Mucosa of gallbladder (tissue), 1 donor: Measurements from ENCODE around the gene NOX5. TPM values are rescaled to one million over a fixed set of nuclear protein-coding genes. Genes with fewer than 3 reads are reported as not detected.

Experiments
- DNase-seq: peaks from one replicate; pipeline ENCODE4 v3.0.0-alpha.2; 2020; ENCODE audit warnings: low spot score
- total RNA-seq: library from RNA; stranded (reverse); gene quantifications from one replicate; pipeline ENCODE4 v1.2.1, GENCODE V29; 2021
- donor health status: DM: no; HTN: no; CAD: no.

The NOX5 gene
- total RNA-seq, 1 donor from 2014 or later, result 0.26 TPM

DNA sequence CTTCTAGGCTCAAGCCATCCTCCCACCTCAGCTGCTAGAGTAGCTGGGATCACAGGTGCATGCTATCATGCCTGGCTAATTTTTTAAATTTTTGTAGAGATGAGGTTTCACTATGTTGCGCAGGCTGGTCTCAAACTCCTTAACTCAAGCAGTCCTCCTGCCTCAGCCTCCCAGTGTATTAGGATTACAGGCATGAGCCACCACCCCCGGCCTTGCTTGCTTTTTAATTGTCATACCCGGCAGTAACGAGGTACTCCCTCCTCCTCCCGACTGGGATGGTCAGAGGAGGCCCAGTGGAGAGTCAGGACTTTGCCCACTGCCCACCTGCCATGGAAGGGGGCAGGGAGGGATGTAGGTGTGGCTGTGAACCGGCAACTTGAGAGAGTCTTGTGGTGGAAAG, 4.5 kb downstream of the NOX5 start:
- DNase-seq, result no peak

DNA sequence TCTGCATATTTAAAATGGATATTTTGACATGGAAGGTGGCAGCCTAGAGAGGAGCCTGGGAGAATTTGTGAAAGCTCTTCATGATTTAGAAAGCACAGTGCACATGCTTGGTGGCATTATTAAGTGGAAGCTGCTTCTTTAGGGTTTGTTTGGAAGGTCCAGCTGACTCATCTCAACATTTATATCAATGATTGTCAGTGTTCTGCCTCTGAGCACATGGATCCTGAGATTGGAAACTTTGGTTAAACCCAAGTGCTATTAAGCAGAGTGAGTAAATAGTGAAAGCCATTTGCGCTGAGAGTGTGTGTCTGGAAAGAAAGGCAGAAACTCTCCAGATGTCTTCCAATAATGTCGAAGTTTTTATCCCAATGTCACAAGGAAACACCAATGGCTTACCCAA, 7.4 kb downstream of the NOX5 start:
- DNase-seq, result no peak

DNA sequence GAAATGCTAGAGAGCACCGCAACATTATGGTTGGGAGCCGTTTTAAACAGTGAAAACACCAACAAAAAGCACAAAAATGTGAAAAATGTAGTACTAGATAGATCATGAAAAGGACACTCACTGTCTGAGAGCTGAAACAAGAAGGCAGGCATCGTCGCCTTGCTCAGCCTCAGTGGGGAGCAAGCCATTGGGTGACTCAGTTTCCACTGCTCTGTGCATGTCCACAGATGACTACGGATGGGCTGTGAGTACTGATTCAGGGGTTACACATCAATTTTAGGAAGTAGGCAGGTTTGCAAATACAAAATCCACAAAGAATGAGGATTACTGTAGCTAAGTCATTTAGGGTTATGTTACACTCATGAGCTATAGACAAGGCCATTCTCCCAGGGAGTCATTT, 10.8 kb downstream of the NOX5 start:
- no peak for DNase-seq

DNA sequence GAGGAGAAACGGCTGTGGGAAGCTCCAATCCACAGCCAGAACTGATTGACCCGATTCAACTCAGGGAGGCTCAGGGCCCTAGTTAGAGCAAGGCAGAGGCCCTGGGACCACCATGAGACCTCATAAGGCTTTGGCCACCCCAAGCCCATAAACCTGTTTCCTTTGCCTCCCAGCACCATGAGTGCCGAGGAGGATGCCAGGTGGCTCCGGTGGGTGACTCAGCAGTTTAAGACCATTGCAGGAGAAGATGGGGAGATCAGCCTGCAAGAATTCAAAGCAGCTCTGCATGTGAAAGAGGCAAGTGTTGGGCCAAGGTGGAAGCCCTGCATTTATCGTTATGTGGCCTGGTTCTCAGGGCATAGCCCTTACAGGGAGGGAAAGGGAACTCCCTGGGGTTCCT, 11.9 kb downstream of the NOX5 start:
- DNase-seq, result no peak

DNA sequence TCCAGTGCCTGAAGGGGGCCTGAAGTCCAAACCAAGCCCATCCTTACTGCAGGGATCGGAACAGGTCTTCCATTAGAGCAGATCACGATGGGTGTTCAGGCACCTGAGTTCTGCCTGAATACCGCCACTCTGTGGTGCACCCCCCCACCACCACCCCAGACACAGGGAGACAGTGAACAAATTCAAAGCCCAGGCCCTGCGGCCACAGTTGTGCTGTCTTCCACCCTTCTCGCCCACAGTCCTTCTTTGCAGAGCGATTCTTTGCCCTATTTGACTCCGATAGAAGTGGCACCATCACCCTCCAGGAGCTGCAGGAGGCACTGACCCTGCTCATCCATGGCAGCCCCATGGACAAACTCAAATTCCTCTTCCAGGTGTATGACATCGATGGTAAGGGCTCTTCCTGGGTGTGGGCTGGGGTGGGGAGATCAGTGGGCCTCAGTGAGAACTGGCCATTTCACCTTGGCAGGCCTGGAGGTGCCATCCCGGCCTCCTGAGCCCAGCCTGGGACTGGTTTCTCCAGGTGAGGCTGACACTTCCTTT, 13.6 kb downstream of the NOX5 start:
- DNase-seq, result no peak

DNA sequence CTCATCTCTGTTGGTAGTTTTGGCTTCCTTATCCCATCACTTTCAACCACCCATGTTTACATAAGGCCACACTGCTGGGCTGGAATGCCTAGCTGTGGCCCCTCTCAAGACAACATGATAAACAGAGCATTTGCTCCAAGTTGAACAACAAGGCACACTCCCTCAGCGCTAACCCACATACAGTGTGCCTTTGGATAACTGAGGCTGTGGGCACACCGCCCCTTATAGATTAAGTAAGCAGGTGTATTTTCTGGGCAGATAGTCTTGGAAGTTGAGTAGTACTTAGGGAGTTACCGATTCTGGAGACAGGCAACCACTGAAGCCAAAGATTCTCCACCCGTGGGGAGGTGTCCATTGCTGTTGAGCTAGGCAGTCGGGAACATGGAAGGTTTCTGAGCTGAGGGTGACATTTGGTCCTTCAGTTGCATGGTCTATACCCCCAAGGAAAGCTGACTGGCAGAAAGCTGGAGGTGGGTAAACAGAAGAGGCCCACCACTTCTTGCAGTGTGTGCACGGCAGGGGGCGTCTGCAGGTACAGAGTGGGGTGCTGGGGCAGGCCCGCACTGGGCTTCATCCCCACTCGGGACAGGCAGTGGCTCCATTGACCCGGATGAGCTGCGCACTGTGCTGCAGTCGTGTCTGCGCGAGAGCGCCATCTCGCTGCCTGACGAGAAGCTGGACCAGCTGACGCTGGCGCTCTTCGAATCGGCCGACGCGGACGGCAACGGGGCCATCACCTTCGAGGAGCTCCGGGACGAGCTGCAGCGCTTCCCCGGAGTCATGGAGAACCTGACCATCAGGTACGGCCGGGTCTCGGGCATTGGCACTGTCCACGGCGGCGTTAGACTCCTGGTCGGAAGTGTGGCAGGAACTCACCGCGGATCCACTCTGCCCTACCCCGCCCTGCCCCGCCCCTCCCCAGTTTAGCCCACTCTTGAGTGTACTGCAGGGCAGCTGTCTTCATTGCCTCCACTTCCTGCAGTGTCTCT, 16.8 kb downstream of the NOX5 start:
- DNase-seq, result peak; percentile 48

DNA sequence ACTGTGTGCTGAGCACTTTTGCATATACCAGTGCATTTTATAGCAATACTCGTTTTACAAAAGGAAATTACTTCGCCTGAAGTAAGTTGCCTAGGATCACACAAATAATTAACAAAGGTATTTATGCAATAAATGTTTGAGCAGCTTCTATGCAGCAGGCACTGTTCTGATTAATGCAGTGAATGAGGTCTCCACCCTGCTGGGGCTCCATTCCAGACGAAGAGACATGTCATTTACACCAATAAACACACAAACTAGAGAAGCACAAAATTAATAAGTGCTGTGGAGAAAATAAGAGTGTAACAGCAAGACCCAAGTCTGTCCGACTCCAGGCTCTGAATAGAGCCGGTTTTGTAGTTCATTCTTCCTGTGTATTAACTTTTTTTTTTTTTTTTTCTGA, 17.5 kb downstream of the NOX5 start:
- DNase-seq, result no peak

DNA sequence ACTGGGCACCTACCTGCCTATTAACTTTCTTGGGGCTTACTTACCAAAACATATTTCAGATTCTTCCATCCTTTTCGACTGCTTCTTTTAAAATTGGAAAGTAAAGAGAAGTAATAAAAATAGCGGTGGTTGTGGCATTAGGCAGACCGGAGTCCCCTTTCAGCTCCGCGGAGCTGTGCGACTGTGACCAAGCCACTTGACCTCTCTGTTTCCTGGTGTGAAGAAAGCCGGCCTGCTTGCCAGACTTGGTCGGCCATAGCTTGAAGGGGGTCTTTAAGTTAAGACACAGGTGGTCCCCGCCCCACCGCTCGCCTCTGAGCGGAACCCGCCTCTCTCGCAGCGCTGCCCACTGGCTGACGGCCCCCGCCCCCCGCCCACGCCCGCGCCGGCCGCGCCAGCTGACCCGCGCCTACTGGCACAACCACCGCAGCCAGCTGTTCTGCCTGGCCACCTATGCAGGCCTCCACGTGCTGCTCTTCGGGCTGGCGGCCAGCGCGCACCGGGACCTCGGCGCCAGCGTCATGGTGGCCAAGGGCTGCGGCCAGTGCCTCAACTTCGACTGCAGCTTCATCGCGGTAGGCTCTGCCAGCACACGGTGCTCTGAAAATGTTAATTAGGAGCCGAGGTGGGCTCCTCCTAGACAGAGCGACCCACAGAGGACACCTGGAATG, 18.3 kb downstream of the NOX5 start:
- no peak for DNase-seq

DNA sequence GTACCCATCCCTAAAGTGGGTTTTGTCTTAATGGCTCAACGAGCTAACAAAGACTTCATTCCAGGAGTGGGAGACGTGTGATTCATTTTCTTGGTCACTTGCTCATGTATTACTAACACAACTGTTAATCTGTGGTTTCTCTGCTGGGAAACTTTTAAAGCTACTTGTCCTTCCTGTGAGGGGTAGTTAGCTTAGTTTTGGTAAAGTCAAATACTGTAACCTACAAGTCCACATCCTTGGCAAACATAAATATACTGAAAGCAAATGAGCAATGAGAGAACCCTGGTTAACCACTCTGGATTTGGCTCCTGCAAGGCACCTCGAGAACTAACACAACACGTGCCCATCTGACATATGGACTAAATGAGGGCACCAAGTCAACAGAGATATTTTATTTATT, 19.9 kb downstream of the NOX5 start:
- DNase-seq, result no peak

DNA sequence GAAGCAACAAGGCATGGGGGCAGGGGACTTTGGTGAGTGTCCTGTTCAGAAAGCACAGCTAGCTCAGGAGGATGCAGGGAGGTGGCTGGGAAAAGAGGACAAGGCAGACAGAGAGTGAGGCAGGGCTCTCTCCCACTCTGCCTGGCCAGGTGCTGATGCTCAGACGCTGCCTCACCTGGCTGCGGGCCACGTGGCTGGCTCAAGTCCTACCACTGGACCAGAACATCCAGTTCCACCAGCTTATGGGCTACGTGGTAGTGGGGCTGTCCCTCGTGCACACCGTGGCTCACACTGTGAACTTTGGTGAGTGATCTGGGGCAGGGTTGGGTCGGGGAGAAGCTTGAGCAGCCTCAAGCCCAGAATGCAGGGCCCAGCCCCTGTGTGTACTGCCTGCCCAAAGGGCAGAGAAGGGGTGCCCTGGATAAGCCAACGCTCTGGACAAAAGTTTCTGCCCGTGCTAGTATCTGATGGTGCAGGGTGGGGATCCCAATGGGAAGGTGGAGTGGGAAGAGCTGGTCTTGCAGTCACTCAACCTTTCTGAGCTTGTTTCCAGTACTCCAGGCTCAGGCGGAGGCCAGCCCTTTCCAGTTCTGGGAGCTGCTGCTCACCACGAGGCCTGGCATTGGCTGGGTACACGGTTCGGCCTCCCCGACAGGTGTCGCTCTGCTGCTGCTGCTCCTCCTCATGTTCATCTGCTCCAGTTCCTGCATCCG, 20.9 kb downstream of the NOX5 start:
- DNase-seq, result peak; percentile 60

DNA sequence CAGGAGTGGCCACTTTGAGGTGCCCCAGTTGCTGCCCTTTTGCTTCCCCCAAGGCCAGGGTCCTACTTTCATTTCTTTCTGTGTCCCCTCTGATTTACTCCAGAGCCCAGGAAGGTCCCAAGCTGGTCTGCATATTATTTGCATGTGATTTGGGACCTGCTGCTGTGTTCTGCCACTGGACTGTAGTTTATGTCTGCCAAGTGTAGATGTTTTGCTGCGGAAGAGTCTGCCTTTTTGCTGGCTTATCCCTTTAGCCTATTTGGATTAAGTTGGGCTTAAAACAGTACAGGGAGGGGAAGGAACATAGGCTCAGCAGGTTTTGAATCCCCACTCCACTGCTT, 21.4 kb downstream of the NOX5 start:
- no peak for DNase-seq

DNA sequence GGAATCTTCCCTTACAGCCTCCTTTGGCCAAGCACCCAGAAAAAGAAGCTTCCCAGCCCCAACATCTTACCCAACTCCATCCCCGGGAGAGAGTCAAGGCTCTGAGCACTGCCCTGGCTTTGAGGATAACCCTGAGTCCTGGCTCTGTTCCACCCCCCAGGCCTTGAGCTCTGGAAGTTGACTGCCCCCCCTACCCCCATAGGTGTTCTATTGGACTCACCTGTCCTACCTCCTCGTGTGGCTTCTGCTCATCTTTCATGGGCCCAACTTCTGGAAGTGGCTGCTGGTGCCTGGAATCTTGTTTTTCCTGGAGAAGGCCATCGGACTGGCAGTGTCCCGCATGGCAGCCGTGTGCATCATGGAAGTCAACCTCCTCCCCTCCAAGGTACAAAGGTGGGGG, 22.3 kb downstream of the NOX5 start:
- no peak for DNase-seq

DNA sequence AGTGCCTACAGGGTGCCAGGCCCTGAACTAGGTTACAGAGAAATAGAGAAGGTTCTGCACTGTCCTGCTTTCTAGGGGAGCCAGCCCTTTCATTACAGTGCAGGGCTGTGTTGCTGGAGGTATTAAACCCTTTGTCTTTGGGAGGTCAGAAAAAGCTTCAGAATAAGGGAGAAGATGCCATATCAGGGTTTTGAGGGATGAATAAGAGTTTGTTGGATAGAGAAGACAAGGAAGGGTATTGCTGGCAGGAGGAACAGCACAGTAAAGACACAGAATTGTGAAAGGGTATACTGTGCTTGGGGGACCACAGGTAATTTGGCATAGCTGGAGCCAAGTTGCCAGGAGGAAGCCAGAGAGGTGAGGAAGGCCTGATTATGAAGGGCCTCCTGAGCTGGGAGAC, 23.0 kb downstream of the NOX5 start:
- DNase-seq, result no peak

DNA sequence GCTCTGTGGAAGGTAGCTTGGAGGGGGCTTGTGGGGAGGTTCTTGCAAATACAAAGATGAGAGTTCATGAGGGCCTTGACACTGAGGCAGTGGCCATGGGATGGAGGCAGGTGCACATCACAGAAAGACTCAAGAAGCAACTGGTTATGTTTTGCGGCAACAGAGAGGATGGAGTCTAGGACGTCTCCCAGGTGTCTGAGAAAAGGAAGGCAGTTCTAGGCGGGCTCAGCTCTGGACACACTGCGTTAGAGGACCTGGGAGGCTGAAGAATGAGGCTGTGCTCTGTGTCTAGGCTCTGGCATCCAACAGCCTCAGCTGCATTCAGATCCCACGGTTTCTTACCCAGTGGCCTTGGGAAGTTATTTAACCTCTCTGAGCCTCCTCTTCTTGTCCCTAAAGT, 23.5 kb downstream of the NOX5 start:
- no peak for DNase-seq

DNA sequence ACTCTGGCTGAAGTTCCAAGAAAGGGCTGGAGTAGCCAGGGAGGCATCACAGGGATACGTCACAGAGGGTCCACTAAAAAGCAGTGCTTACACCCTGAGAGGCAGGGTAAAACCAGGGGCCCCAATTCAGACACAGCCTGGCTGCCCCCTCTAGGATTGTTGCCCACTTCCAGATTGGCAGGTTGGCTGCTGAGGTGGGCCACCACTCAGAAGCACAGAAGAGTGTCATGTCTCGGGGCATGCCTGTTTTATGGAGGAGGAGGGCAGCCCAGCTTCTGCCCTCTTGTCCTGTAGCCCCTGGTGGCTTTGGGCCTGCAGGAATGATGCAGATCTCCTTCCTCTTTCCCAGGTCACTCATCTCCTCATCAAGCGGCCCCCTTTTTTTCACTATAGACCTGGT, 24.0 kb downstream of the NOX5 start:
- no peak for DNase-seq

DNA sequence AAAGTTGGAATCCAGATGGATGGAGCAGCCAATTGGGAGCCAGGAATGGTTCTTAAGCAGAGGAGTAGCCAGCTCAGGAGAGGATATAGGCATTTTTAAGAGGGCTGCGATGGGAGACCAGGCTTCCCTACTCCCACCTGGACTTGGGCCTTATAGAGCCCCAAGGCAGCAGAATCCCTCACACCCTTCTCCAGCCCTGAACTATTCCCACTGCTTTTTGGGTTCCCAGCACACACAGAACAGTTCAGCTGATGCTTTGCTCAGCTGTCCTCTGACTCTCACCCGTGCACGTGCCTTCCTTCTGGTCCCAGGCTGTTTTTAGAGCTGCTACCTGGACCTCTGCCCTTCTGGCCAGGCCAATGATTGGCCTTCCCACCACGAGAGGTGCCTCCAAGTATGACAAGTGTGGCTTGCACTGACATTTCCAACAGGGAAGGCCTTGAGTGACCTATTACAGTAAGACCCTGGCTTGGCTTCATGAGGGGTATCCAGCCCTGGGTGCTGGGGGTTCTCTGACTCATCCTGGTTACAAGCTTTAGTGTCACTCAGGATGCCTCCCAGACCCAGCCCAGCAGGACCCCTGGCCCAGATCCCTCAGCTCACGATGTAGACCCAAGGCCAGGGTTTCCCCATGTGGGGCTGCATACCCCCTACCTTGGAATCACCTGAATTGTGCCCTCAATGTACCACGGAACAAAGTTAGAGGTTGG, 25.2 kb downstream of the NOX5 start:
- DNase-seq, result no peak

DNA sequence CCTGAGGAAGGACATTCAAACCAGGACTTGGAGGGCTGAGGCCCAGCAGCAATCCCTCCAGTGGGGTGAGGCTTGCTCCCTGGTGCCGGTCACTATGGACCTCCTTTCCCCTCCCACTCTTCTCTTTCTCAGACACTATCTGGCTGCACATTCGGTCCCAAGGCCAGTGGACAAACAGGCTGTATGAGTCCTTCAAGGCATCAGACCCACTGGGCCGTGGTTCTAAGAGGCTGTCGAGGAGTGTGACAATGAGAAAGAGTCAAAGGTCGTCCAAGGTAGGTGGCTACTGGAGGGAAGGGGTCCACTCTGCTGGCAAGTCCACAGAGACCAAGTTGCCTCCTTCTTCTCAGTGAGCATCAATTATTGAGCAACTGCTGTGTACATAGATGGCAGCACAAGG, 28.0 kb downstream of the NOX5 start:
- no peak for DNase-seq

DNA sequence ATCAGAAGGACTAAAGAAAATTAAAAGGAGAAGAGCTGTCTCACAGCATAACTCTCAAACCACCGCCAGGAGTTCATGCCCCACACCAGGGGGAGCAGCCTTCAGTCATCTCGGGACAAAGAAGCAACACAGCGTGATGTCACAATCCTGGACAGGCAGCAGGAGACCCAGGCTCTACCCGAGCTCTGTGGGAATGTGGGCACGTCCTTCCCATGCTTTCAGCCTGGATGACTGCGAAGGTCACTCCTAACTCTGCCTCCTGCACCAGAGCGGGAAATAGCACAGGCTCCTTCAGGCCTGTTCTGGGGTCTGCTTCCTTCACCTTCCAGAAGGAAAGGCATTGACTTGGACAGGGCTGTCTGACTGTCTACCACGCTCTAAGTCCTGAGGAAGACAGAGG, 31.3 kb downstream of the NOX5 start:
- no peak for DNase-seq

DNA sequence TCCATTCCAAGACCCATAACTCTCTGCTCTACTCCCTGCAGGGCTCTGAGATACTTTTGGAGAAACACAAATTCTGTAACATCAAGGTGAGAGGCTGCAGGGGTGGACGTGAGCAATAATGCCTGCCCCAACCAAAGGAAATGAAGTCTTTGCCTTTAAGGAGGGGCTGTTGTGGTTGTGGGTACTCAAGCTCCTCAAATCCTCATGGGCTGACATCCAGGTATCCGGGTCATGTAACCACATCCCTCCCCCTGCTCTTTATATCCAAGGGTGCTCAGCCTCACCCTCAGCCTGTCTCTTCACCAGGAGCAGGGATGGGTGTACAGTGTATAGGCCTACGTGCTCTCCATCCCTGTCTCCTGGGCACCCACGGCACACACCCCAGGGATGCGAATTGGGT, 32.3 kb downstream of the NOX5 start:
- no peak for DNase-seq

DNA sequence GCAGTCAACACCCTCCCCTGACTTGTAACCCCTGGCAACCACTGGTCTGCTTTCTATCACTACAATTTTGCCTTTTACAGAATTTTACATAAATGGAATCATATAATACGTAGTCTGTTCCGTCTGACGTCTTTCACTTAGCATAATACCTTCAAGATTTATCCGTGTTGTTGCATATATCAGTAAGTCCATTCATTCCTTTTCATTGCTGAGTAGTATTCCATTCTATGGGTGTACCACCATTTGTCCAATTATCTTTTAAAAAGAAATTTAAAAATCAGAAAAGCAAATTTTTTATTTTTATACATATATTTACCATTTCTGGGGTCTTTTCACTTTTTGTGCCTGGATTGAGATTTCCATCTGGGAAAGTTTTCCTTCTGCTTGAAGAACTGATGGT, 35.5 kb downstream of the NOX5 start:
- no peak for DNase-seq

DNA sequence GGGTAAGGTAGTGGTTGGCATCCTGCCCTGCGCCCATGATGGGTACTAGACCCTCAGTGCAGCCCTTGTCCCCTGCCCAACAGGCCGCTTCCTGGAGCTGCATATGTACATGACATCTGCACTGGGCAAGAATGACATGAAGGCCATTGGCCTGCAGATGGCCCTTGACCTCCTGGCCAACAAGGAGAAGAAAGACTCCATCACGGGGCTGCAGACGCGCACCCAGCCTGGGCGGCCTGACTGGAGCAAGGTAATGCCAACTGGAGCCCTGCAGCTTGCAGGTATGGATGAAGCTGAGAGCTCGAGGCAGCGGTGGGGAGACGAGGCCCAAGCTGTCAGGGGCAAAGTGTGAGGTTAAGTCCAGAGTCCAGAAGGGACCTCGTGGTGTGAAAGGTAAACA, 40.8 kb downstream of the NOX5 start:
- no peak for DNase-seq

DNA sequence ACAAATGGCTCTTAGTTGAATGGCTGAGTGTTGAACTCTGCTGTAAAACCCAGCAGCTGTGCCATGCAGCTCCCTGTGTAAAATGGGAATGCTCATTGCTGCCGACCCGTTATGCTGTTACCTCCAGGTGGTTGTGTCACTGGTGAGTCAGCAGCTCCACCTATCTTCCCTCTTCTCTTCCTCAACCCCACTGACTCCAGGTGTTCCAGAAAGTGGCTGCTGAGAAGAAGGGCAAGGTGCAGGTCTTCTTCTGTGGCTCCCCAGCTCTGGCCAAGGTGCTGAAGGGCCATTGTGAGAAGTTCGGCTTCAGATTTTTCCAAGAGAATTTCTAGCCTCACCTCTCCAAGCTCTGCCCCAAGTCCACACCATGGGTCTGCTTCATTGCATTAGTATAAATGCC, 41.9 kb downstream of the NOX5 start:
- no peak for DNase-seq
